ENCODE measurements around the gene FKBP15.
"Not testable (repeated sequence)": the region's sequence is repeated elsewhere in the genome, so short reads cannot be mapped to it uniquely, and the experiment has no call there.

Gene FKBP15

GRCh38 chr9:113221003-113221799 lies at the start of gene FKBP15, which contains the start of gene SLC31A1:
Gene FKBP15 (minus strand): TSS chr9:113221277. CDS start chr9:113221243, 34 bp downstream.
Gene SLC31A1 (plus strand): TSS chr9:113221544. CDS start chr9:113256149, 34,605 bp downstream.
- peak; percentile 93 for DNase-seq

GRCh38 chr9:113269871-113270270 lies 48.8 kb upstream of the FKBP15 start:
- no peak for DNase-seq

GRCh38 chr9:113269355-113269754 lies 48.3 kb upstream of the FKBP15 start:
- DNase-seq: no peak

- DNase-seq: no peak
Measured at GRCh38 chr9:113267911-113268566, 47.0 kb upstream of the FKBP15 start.

GRCh38 chr9:113266174-113266573 lies 45.1 kb upstream of the FKBP15 start:
- no peak for DNase-seq

- DNase-seq: no peak
Measured at GRCh38 chr9:113261917-113262671, 41.0 kb upstream of the FKBP15 start.

GRCh38 chr9:113258282-113258681 lies 37.2 kb upstream of the FKBP15 start:
- no peak for DNase-seq

GRCh38 chr9:113257863-113258262 lies 36.8 kb upstream of the FKBP15 start:
- no peak for DNase-seq

- DNase-seq: peak; percentile 83
Measured at GRCh38 chr9:113255438-113255837, 34.4 kb upstream of the FKBP15 start.

GRCh38 chr9:113254991-113255390 lies 33.9 kb upstream of the FKBP15 start:
- DNase-seq: no peak

GRCh38 chr9:113250807-113251206 lies 29.7 kb upstream of the FKBP15 start:
- no peak for DNase-seq

GRCh38 chr9:113249661-113250060 lies 28.6 kb upstream of the FKBP15 start:
- DNase-seq: not testable (repeated sequence)

GRCh38 chr9:113247640-113248039 lies 26.6 kb upstream of the FKBP15 start:
- DNase-seq: no peak

GRCh38 chr9:113246928-113247327 lies 25.9 kb upstream of the FKBP15 start:
- DNase-seq: no peak

- DNase-seq: no peak
Measured at GRCh38 chr9:113245894-113246293, 24.8 kb upstream of the FKBP15 start.

GRCh38 chr9:113244556-113244955 lies 23.5 kb upstream of the FKBP15 start:
- DNase-seq: no peak

GRCh38 chr9:113241161-113241560 lies 20.1 kb upstream of the FKBP15 start:
- DNase-seq: no peak

GRCh38 chr9:113238859-113239232 lies 17.8 kb upstream of the FKBP15 start:
- no peak for DNase-seq

GRCh38 chr9:113238202-113238858 lies 17.3 kb upstream of the FKBP15 start:
- DNase-seq: no peak

GRCh38 chr9:113237026-113237425 lies 15.9 kb upstream of the FKBP15 start:
- DNase-seq: no peak

GRCh38 chr9:113235701-113236255 lies 14.7 kb upstream of the FKBP15 start:
- DNase-seq: not testable (repeated sequence)

- DNase-seq: no peak
Measured at GRCh38 chr9:113231701-113232100, 10.6 kb upstream of the FKBP15 start.

All from GF-D8 (cell line).